Measurements from ENCODE around the gene MRPL52. TPM values are rescaled to one million over a fixed set of nuclear protein-coding genes. Genes with fewer than 3 reads are reported as not detected.

MRPL52 gene
- total RNA-seq, 2 donors from 2014 or later = 17.3 to 65.0 TPM

- Histone ChIP-seq H3K27ac (no peak within 1 kb of the TSS), H3K27me3 (replicated peaks; ENCODE audit: insufficient read depth) (no peaks in the 10 kb centered on the region)
- ATAC-seq (ENCODE audit: insufficient number of reproducible peaks, low FRiP score, low read depth) = no peak
These were observed 53.7 kb downstream of the MRPL52 start, which contains the start of gene REM2 for GRCh38 chr14:22883173-22883976. Gene REM2 (plus strand): TSS chr14:22883222. CDS start chr14:22883288, 66 bp downstream.

GRCh38 chr14:22884076-22884737, 54.5 kb downstream of the MRPL52 start:
- ATAC-seq (ENCODE audit: insufficient number of reproducible peaks, low FRiP score, low read depth) = no peak
- TF ChIP-seq, protein P1, sequence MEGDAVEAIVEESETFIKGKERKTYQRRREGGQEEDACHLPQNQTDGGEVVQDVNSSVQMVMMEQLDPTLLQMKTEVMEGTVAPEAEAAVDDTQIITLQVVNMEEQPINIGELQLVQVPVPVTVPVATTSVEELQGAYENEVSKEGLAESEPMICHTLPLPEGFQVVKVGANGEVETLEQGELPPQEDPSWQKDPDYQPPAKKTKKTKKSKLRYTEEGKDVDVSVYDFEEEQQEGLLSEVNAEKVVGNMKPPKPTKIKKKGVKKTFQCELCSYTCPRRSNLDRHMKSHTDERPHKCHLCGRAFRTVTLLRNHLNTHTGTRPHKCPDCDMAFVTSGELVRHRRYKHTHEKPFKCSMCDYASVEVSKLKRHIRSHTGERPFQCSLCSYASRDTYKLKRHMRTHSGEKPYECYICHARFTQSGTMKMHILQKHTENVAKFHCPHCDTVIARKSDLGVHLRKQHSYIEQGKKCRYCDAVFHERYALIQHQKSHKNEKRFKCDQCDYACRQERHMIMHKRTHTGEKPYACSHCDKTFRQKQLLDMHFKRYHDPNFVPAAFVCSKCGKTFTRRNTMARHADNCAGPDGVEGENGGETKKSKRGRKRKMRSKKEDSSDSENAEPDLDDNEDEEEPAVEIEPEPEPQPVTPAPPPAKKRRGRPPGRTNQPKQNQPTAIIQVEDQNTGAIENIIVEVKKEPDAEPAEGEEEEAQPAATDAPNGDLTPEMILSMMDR (IDR thresholded peaks at IDR 0.05) = no peak
- H3K4me1 ChIP-seq (ENCODE audit: control insufficient read depth in 1 of 2, low read depth in 2 of 2) = peaks cover 4 to 20% of the 10 kb centered on the region in 2 donors
- H3K27ac ChIP-seq = no peak overlapping the region
- H3K4me3 ChIP-seq = no peak overlapping the region
- H3K9me3 ChIP-seq = no peaks in the 10 kb centered on the region
- no peak for DNase-seq (ENCODE audit: low spot score)
- H3K27me3 ChIP-seq (replicated peaks; ENCODE audit: insufficient read depth) = no peaks in the 10 kb centered on the region
- H3K36me3 ChIP-seq = peaks cover 3% of the 10 kb centered on the region

More at GRCh38 chr14:22883173-22883976, 53.7 kb downstream of the MRPL52 start, which contains the start of gene REM2:
- DNase-seq (ENCODE audit: low spot score) = no peak
- Histone ChIP-seq H3K4me3 (no peak within 1 kb of the TSS), H3K36me3 (peaks cover 8% of the 10 kb centered on the region), H3K9me3 (no peaks in the 10 kb centered on the region), H3K4me1 (ENCODE audit: control insufficient read depth in 1 of 2, low read depth in 2 of 2) (peaks cover 4 to 20% of the 10 kb centered on the region in 2 donors)
- TF ChIP-seq, protein P1 (IDR thresholded peaks at IDR 0.05) = no peak

Other genes starting within 250 kb of the MRPL52 start
- 100 to 1,000 TPM; 109 to 236 TPM for gene DAD1, start 240.7 kb upstream of the MRPL52 start, total RNA-seq
- gene ABHD4, start 231.6 kb upstream of the MRPL52 start, total RNA-seq = 10 to 100 TPM; 25.3 to 40.1 TPM
- gene OR6J1, start 185.5 kb upstream of the MRPL52 start, total RNA-seq = not detected
- gene OXA1L, start 63.2 kb upstream of the MRPL52 start, total RNA-seq = 10 to 100 TPM; 72.2 to 72.6 TPM
- 10 to 100 TPM; 34.4 to 38.5 TPM for gene SLC7A7, start 14.5 kb upstream of the MRPL52 start, total RNA-seq
- gene MMP14, start 6.7 kb downstream of the MRPL52 start, total RNA-seq = 100 to 1,000 TPM; 160 to 182 TPM
- gene LRP10, start 41.9 kb downstream of the MRPL52 start, total RNA-seq = 100 to 1,000 TPM; 158 to 209 TPM
- gene REM2, start 53.3 kb downstream of the MRPL52 start, total RNA-seq = under 1 TPM in 1 of 2 donors, not detected in 1; 0.28 TPM
- 100 to 1,000 TPM in 1 of 2 donors, 10 to 100 TPM in 1; 75.9 to 731 TPM for gene RBM23, start 89.3 kb downstream of the MRPL52 start, total RNA-seq
- gene PRMT5, start 99.5 kb downstream of the MRPL52 start, total RNA-seq = 10 to 100 TPM; 27.8 to 30.5 TPM
- gene HAUS4, start 127.2 kb downstream of the MRPL52 start, total RNA-seq = 10 to 100 TPM; 31.4 to 47.7 TPM
- gene AJUBA, start 152.7 kb downstream of the MRPL52 start, total RNA-seq = 10 to 100 TPM in 1 of 2 donors, 1 to 10 TPM in 1; 9.7 to 35.3 TPM
- gene C14orf93, start 180.3 kb downstream of the MRPL52 start, total RNA-seq = 10 to 100 TPM in 1 of 2 donors, 1 to 10 TPM in 1; 9.3 to 19.7 TPM
- 10 to 100 TPM; 47.4 to 79.7 TPM for gene PSMB5, start 205.0 kb downstream of the MRPL52 start, total RNA-seq
- not detected for gene PSMB11, start 212.3 kb downstream of the MRPL52 start, total RNA-seq
- gene CDH24, start 227.6 kb downstream of the MRPL52 start, total RNA-seq = 1 to 10 TPM; 1.1 to 6.2 TPM

Measured in thoracic aorta (tissue), 2 donors.